Thyroid gland (tissue), 4 donors: ENCODE results near the gene SND1.

ENCODE experiments used
- POLR2A ChIP-seq, 2 donors: fragments of 450-650 bp; IDR thresholded peaks; one replicate each; pipeline ENCODE4 v1.6.1; 2017; ENCODE audit warnings: antibody characterized with exemption in 2 of 2, mild to moderate bottlenecking in 2 of 2, moderate library complexity in 1 of 2
- TF ChIP-seq, protein P1 (sequence below), 6 experiments: fragments of 200-600 bp in 3 of 6; fragments of 450-650 bp in 3 of 6; sonication (generic) in 3 of 6; IDR thresholded peaks; one replicate each; pipeline ENCODE4 v1.5.1; 2016 to 2019; ENCODE audit warnings: antibody characterized with exemption in 6 of 6, mild to moderate bottlenecking in 2 of 6, inconsistent platforms in 1 of 6, moderate library complexity in 1 of 6

DNA sequence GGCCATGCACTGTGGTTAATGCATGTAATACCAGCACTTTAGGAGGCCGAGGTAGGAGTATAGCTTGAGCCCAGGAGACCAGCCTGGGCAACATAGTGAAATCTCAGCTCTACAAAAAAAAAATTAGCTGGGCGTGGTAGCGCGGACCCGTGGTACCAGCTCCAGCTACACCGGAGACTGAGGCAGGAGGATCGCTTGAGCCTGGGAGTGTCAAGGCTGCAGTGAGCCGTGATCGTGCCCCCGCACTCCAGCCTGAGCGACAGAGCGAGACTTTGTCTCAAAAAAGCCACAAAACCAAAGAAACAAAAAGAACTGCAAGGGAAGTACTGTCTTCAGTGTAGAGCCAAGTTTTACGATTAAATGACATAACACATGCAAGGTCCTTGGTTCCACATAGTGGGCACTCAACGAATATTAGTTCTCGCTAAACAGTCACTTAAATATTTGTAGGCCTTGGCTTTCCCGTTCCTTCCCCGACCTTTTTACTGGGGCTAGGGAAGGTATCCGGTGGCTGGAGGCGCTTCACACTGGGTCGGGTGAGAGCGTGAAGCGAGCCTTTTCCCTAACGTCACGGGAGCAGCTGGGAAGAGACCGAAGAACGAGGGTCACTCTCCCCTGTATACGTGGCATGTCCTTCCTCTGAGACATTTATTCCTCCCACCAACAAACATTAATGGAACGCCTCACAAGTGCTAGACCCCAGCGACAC is 993 bp upstream of the SND1 start:
- TF ChIP-seq, protein P1, sequence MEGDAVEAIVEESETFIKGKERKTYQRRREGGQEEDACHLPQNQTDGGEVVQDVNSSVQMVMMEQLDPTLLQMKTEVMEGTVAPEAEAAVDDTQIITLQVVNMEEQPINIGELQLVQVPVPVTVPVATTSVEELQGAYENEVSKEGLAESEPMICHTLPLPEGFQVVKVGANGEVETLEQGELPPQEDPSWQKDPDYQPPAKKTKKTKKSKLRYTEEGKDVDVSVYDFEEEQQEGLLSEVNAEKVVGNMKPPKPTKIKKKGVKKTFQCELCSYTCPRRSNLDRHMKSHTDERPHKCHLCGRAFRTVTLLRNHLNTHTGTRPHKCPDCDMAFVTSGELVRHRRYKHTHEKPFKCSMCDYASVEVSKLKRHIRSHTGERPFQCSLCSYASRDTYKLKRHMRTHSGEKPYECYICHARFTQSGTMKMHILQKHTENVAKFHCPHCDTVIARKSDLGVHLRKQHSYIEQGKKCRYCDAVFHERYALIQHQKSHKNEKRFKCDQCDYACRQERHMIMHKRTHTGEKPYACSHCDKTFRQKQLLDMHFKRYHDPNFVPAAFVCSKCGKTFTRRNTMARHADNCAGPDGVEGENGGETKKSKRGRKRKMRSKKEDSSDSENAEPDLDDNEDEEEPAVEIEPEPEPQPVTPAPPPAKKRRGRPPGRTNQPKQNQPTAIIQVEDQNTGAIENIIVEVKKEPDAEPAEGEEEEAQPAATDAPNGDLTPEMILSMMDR (IDR thresholded peaks at IDR 0.05), result no peak
- no peak for TF ChIP-seq POLR2A (IDR thresholded peaks at IDR 0.05)
